NCI-H345 treated with DMSO at 0.1 percent for 48 hours (cell line): Measurements from ENCODE around the gene SHROOM4.

ENCODE experiments used
- DNase-seq: peaks from one replicate; lab custom pipeline; 2025; ENCODE audit not compliant: unreplicated experiment; lab: John Stamatoyannopoulos, UW

SHROOM4 gene

DNA sequence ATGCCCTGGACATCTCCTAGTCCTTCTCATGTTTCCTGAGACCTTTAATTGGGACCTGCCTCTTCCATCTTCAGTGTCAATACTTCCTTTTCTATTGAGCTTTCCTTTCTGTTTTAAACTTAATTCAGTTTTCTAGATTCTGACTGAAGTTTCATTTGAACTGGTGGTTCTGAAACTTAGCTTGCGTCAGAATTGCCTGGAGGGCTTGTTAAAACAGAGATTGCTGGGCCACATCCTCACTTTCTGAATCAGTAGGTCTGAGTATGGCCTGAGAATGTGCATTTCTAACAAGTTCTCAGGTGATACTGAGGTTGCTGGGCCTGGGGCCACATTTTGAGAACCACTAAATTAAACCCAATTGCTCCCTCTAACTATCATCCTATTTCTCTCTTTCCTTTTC lies 191.2 kb downstream of the SHROOM4 start:
- DNase-seq, result no peak

DNA sequence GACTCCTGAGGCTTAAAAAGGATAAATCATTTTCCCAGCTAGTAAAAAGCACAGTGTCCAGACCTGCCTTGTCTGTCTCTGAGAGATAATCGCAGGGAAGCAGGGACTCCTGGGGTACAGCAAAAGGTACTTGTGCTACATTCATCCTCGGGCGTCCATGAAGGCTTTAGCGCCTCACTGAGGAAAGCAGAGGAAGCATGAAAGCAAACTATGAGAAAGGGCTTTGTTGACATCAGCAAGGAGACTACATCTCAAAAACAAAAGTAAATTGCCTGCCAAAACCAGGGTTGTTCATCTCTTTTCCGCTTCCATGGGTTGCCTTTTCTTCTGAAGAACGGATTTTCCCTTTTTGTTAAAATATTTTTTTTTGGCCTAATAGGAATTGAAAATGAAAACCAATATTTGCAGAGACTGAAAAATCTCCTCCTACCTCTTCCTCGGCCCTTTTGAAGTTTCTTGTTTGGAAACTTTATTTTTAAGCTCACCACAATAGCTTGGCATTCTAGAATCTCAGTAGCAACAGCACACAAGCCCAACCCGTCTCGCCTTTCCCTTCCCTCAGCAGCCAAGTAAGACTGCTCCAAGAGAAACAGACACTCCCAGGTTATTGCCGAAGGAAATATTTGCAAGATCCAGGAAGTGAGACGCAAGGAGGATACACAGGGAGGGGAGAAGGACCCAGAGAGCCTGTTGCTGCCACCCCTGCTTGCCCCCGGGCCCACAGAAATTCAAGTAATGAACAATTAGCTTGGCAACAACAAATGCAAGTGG lies 195.0 kb downstream of the SHROOM4 start:
- DNase-seq, result no peak

GRCh38 chrX:50617183-50617582 lies 196.8 kb downstream of the SHROOM4 start:
- no peak for DNase-seq

DNA sequence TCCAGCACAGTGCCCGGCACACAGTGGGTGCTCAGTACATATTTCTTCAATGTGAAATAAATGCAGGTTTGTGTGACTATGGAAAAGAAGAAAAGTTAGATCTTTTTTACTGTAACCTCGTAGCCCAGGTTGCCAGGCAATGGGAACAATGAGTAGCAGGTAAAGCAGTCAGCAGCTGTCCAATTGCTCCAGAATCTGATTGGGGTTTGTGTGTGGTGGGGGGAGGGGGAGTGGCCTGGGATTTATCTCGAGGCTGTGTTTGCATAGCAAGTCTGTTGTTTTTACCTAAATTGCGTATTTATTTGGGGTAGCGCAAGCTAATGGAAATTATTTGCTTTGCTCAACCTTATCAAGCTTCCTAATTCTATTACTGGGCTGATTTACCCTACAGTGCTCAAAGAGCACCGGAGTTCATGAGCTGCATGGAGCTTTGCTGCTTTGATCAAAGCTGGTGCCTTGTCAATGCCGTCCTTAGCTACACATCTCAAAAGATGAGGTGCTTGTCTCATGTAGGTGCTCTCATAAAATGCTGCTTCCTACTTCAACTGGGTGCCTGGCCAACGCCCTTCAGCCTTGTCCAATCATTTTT lies 198.3 kb downstream of the SHROOM4 start:
- DNase-seq, result no peak

GRCh38 chrX:50614460-50614859 lies 199.5 kb downstream of the SHROOM4 start:
- no peak for DNase-seq

GRCh38 chrX:50613846-50614245 lies 200.1 kb downstream of the SHROOM4 start:
- no peak for DNase-seq

DNA sequence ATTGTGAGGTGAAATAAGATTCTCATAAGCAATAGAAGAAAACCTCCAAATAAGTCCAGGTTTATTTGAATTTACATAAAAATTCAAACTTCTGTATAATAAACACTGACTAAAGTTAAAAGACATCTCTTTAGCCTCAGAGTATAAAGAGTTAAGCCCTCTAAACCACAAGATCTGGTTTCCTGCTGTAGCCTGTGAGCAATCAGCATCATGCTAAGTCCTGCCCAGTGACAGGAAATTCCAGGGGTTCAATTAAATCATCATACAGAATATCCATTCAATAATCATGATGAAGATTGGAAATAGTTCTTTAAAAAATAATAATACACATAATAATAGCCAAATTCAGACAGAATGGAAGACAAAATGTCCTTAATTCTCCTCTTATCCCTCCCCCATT lies 204.2 kb downstream of the SHROOM4 start:
- no peak for DNase-seq

- DNase-seq, result no peak
These were observed 207.6 kb downstream of the SHROOM4 start for GRCh38 chrX:50606300-50606950.

GRCh38 chrX:50596056-50596455 lies 217.9 kb downstream of the SHROOM4 start:
- DNase-seq, result no peak

- DNase-seq, result no peak
These were observed 219.2 kb downstream of the SHROOM4 start for GRCh38 chrX:50594788-50595187.

- no peak for DNase-seq
These were observed 227.0 kb downstream of the SHROOM4 start for GRCh38 chrX:50586980-50587379.

DNA sequence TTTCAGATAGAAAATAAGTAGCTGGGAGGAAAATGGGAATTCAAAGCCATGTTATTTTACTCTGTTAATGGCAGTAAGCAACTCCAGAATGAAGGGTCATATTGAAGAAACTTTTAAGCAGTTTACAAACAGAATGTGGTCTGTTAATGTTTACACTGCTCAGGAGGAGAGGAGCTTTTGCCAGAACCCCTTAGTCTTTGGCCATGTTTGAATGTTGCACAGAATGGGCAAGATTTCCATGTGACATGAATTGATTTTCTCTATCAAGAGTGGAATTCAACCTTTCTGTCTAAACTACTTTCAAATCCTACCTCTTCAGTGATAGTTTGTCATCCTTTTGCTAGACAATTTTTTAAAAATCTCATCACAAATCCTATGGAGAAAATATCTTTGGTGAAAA lies 227.6 kb downstream of the SHROOM4 start:
- DNase-seq, result no peak

GRCh38 chrX:50581405-50581804 lies 232.6 kb downstream of the SHROOM4 start:
- DNase-seq, result no peak

GRCh38 chrX:50579955-50580354 lies 234.0 kb downstream of the SHROOM4 start:
- no peak for DNase-seq

- DNase-seq, result no peak
These were observed 236.7 kb downstream of the SHROOM4 start for GRCh38 chrX:50577326-50577725.

DNA sequence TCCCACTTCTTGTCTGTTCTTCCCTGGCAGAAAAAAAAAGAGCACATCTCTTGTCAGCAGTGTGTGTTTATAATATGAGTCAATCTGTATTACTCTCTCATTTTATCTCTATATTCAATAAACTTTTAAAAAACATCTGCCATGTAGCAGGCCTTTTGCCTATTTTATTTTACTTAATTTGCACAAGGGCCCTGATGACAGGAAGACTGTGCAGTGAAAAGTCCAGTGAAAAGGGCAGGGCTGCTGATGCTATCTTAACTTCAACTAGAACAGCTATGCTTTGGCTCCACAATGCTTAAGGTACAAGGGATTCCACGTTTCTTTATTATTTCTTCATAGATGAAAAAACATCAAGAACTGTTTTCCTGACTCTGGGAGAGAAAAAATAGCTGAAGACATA lies 246.4 kb downstream of the SHROOM4 start:
- DNase-seq, result no peak

DNA sequence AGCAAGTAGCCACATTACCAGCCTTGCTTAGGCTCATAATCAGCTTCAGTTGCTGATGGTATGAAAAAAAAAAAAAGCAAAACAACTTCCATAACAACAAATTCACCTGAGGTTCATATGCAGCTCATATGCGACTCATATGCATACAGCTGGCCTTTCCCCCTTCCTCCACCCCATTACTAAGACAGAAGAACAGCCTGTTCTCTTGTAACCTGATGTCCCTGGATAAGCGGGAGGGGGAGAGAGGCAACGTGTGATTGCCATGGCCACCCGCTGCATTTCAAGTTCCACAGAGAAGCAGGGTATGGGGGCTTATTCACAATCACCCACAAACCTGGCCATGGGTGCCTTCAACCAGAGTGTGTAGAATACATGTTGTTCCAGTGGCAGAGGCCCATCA lies 248.3 kb downstream of the SHROOM4 start:
- DNase-seq, result no peak
